ENCODE data around the gene TTI1.

The TTI1 gene

GRCh38 chr20:38008233-38008944 lies 24.9 kb downstream of the TTI1 start:
- no peaks in the 10 kb centered on the region for H3K27me3 ChIP-seq (ENCODE audit: control insufficient read depth, insufficient read depth, low read length)
- no peak overlapping the region for H3K4me3 ChIP-seq (ENCODE audit: low read depth, low read length)
- no peaks in the 10 kb centered on the region for H3K9me3 ChIP-seq (ENCODE audit: control insufficient read depth, insufficient read depth, low read depth, low read length)
- H3K36me3 ChIP-seq (ENCODE audit: control insufficient read depth, insufficient read depth, low read length), result peaks cover 55% of the 10 kb centered on the region
- H3K27ac ChIP-seq (ENCODE audit: low read depth, low read length), result no peak overlapping the region
- H3K4me1 ChIP-seq (ENCODE audit: control insufficient read depth, insufficient read depth, low read length), result no peaks in the 10 kb centered on the region
- no peak overlapping the region for H3K9ac ChIP-seq (ENCODE audit: low read length)

DNA sequence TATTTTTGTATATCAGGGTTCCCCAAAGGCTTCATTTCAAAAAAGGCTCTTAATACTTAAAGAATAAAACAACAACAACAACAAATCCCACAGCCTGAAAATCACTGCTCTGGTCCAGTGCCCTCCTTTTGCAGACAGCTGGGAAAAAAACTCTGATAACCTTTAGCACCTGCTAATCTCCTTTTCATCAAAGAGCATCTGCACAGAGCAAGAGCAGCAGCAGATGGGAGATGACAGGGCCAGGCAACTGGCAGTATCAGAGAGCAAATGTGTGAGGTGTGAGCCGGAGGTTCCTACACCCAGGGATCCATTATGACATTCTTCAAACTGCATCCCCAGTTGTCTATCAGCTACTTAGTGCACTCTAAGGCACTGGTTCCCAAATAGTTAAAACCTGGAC lies 25.7 kb downstream of the TTI1 start:
- H3K27ac ChIP-seq (ENCODE audit: low read depth, low read length), result no peak overlapping the region
- peaks cover 51% of the 10 kb centered on the region for H3K36me3 ChIP-seq (ENCODE audit: control insufficient read depth, insufficient read depth, low read length)
- no peak overlapping the region for H3K4me3 ChIP-seq (ENCODE audit: low read depth, low read length)
- no peak overlapping the region for H3K9ac ChIP-seq (ENCODE audit: low read length)
- no peaks in the 10 kb centered on the region for H3K27me3 ChIP-seq (ENCODE audit: control insufficient read depth, insufficient read depth, low read length)
- H3K4me1 ChIP-seq (ENCODE audit: control insufficient read depth, insufficient read depth, low read length), result no peaks in the 10 kb centered on the region
- no peaks in the 10 kb centered on the region for H3K9me3 ChIP-seq (ENCODE audit: control insufficient read depth, insufficient read depth, low read depth, low read length)

DNA sequence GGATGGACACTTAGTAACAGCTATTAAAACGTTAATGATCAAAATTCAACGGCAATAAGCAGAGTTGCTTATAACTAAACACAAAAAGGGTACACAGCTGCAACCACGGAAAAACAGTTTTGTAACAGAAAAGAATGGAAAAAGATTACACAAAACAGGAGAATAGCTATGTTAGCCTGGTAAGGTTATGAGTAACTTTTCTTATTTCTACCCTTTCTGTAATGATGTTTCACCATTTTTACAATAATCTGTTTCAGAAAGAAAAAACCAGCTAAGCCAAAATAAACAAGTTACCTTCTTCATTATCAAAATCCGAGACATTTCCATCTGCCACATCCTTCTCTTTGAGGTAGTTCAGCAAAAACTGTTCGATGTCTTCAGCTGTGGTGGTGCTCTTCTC lies 27.4 kb downstream of the TTI1 start:
- H3K9ac ChIP-seq (ENCODE audit: low read length), result no peak overlapping the region
- no peak overlapping the region for H3K27ac ChIP-seq (ENCODE audit: low read depth, low read length)
- H3K9me3 ChIP-seq (ENCODE audit: control insufficient read depth, insufficient read depth, low read depth, low read length), result no peaks in the 10 kb centered on the region
- no peaks in the 10 kb centered on the region for H3K4me1 ChIP-seq (ENCODE audit: control insufficient read depth, insufficient read depth, low read length)
- peaks cover 53% of the 10 kb centered on the region for H3K36me3 ChIP-seq (ENCODE audit: control insufficient read depth, insufficient read depth, low read length)
- H3K27me3 ChIP-seq (ENCODE audit: control insufficient read depth, insufficient read depth, low read length), result no peaks in the 10 kb centered on the region
- no peak overlapping the region for H3K4me3 ChIP-seq (ENCODE audit: low read depth, low read length)

- Histone ChIP-seq H3K27ac (ENCODE audit: low read depth, low read length) (no peak overlapping the region), H3K9me3 (ENCODE audit: control insufficient read depth, insufficient read depth, low read depth, low read length) (no peaks in the 10 kb centered on the region), H3K4me3 (ENCODE audit: low read depth, low read length) (no peak overlapping the region), H3K36me3 (ENCODE audit: control insufficient read depth, insufficient read depth, low read length) (peaks cover 61% of the 10 kb centered on the region), H3K9ac (ENCODE audit: low read length) (no peak overlapping the region), H3K27me3 (ENCODE audit: control insufficient read depth, insufficient read depth, low read length) (no peaks in the 10 kb centered on the region), H3K4me1 (ENCODE audit: control insufficient read depth, insufficient read depth, low read length) (no peaks in the 10 kb centered on the region)
These were observed 28.8 kb downstream of the TTI1 start for GRCh38 chr20:38004416-38004815.

- no peak overlapping the region for H3K27ac ChIP-seq (ENCODE audit: low read depth, low read length)
- H3K36me3 ChIP-seq (ENCODE audit: control insufficient read depth, insufficient read depth, low read length), result peaks cover 73% of the 10 kb centered on the region
- H3K27me3 ChIP-seq (ENCODE audit: control insufficient read depth, insufficient read depth, low read length), result no peaks in the 10 kb centered on the region
- H3K9ac ChIP-seq (ENCODE audit: low read length), result no peak overlapping the region
- H3K4me3 ChIP-seq (ENCODE audit: low read depth, low read length), result no peak overlapping the region
- H3K4me1 ChIP-seq (ENCODE audit: control insufficient read depth, insufficient read depth, low read length), result no peaks in the 10 kb centered on the region
- no peaks in the 10 kb centered on the region for H3K9me3 ChIP-seq (ENCODE audit: control insufficient read depth, insufficient read depth, low read depth, low read length)
These were observed 30.8 kb downstream of the TTI1 start for GRCh38 chr20:38002422-38002821.

- no peak overlapping the region for H3K9ac ChIP-seq (ENCODE audit: low read length)
- no peak overlapping the region for H3K4me3 ChIP-seq (ENCODE audit: low read depth, low read length)
- H3K27me3 ChIP-seq (ENCODE audit: control insufficient read depth, insufficient read depth, low read length), result no peaks in the 10 kb centered on the region
- no peaks in the 10 kb centered on the region for H3K9me3 ChIP-seq (ENCODE audit: control insufficient read depth, insufficient read depth, low read depth, low read length)
- no peaks in the 10 kb centered on the region for H3K4me1 ChIP-seq (ENCODE audit: control insufficient read depth, insufficient read depth, low read length)
- no peak overlapping the region for H3K27ac ChIP-seq (ENCODE audit: low read depth, low read length)
- peaks cover 76% of the 10 kb centered on the region for H3K36me3 ChIP-seq (ENCODE audit: control insufficient read depth, insufficient read depth, low read length)
These were observed 31.3 kb downstream of the TTI1 start for GRCh38 chr20:38001981-38002380.

DNA sequence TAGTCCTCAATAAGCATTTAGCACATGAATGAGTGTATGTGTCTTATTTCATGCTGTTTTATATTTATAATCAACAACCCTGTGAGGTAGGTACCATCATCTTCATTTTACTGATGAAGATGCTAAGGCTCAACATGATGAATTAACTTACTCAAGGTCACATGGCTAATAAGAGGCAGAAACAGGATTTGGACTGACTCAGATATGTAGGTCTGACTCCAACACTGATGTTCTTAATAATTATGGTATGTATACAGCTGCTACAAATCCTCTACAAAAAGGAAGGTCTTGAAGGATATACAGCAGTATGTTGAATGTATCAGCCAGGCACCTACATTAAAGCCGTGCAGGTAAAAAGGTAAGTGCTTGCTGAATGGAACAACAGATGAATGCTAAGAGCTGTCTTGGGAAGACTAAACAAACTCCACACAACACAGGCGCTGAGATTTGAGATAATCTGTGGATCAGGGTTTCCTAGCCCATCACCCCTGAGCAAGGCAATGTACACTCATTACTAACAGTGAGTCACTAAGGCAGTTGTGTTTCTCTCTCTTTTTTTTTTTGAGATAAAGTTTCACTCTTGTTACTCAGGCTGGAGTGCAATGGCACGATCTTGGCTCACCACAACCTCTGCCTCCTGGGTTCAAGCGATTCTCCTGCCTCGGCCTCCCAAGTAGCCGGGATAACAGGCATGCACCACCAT lies 31.9 kb downstream of the TTI1 start:
- no peak overlapping the region for H3K9ac ChIP-seq (ENCODE audit: low read length)
- no peaks in the 10 kb centered on the region for H3K27me3 ChIP-seq (ENCODE audit: control insufficient read depth, insufficient read depth, low read length)
- no peaks in the 10 kb centered on the region for H3K4me1 ChIP-seq (ENCODE audit: control insufficient read depth, insufficient read depth, low read length)
- H3K9me3 ChIP-seq (ENCODE audit: control insufficient read depth, insufficient read depth, low read depth, low read length), result no peaks in the 10 kb centered on the region
- peaks cover 83% of the 10 kb centered on the region for H3K36me3 ChIP-seq (ENCODE audit: control insufficient read depth, insufficient read depth, low read length)
- H3K4me3 ChIP-seq (ENCODE audit: low read depth, low read length), result no peak overlapping the region
- no peak overlapping the region for H3K27ac ChIP-seq (ENCODE audit: low read depth, low read length)

GRCh38 chr20:38000293-38000692 lies 33.0 kb downstream of the TTI1 start:
- H3K9me3 ChIP-seq (ENCODE audit: control insufficient read depth, insufficient read depth, low read depth, low read length), result no peaks in the 10 kb centered on the region
- H3K4me1 ChIP-seq (ENCODE audit: control insufficient read depth, insufficient read depth, low read length), result no peaks in the 10 kb centered on the region
- H3K4me3 ChIP-seq (ENCODE audit: low read depth, low read length), result no peak overlapping the region
- peaks cover 90% of the 10 kb centered on the region for H3K36me3 ChIP-seq (ENCODE audit: control insufficient read depth, insufficient read depth, low read length)
- no peak overlapping the region for H3K27ac ChIP-seq (ENCODE audit: low read depth, low read length)
- H3K9ac ChIP-seq (ENCODE audit: low read length), result no peak overlapping the region
- H3K27me3 ChIP-seq (ENCODE audit: control insufficient read depth, insufficient read depth, low read length), result no peaks in the 10 kb centered on the region

GRCh38 chr20:37999526-38000263 lies 33.6 kb downstream of the TTI1 start:
- peaks cover 93% of the 10 kb centered on the region for H3K36me3 ChIP-seq (ENCODE audit: control insufficient read depth, insufficient read depth, low read length)
- H3K9ac ChIP-seq (ENCODE audit: low read length), result no peak overlapping the region
- H3K27me3 ChIP-seq (ENCODE audit: control insufficient read depth, insufficient read depth, low read length), result no peaks in the 10 kb centered on the region
- no peak overlapping the region for H3K4me3 ChIP-seq (ENCODE audit: low read depth, low read length)
- no peaks in the 10 kb centered on the region for H3K9me3 ChIP-seq (ENCODE audit: control insufficient read depth, insufficient read depth, low read depth, low read length)
- no peaks in the 10 kb centered on the region for H3K4me1 ChIP-seq (ENCODE audit: control insufficient read depth, insufficient read depth, low read length)
- no peak overlapping the region for H3K27ac ChIP-seq (ENCODE audit: low read depth, low read length)

DNA sequence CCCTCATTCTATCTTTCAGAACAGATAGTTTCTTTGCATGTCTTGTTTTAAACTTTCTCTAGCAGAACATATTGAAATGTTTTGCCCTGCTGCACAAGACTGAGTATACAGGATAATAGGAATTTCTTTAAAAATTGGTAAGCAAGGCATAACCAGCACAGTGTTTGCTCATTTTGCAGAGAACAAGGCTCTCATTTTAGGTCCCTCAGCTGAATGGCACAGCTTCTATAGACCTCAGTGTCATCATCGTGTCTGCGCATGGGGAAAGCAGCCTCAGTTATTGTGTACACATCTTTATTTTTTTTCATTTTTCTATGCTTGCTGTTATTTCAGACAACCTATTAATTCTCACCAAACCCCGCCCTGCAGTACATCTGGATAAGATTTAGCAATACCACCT lies 35.7 kb downstream of the TTI1 start:
- Histone ChIP-seq H3K4me3 (ENCODE audit: low read depth, low read length) (no peak overlapping the region), H3K9ac (ENCODE audit: low read length) (no peak overlapping the region), H3K9me3 (ENCODE audit: control insufficient read depth, insufficient read depth, low read depth, low read length) (no peaks in the 10 kb centered on the region), H3K27ac (ENCODE audit: low read depth, low read length) (no peak overlapping the region), H3K27me3 (ENCODE audit: control insufficient read depth, insufficient read depth, low read length) (no peaks in the 10 kb centered on the region), H3K36me3 (ENCODE audit: control insufficient read depth, insufficient read depth, low read length) (peaks cover 86% of the 10 kb centered on the region), H3K4me1 (ENCODE audit: control insufficient read depth, insufficient read depth, low read length) (no peaks in the 10 kb centered on the region)
